SU-DHL-6 (cell line): ENCODE data around the gene HDAC7.

Experiments used
- H2AFZ ChIP-seq: fragments of 200-600 bp; sonication (generic); 2 replicates; pipeline ENCODE4 v1.6.1; 2014; ENCODE audit warnings: low read depth, mild to moderate bottlenecking, moderate library complexity, mixed read lengths, antibody characterized with exemption, low read length; ENCODE audit not compliant: severe bottlenecking
- H3F3A ChIP-seq: fragments of 200-600 bp; shearing (Covaris generic); 2 replicates; pipeline ENCODE4 v1.6.0; 2016; ENCODE audit warnings: antibody characterized with exemption, mild to moderate bottlenecking; ENCODE audit not compliant: insufficient read depth
- H3K27ac ChIP-seq: fragments of 200-600 bp; sonication (generic); 2 replicates; pipeline ENCODE4 v1.5.1; 2016; ENCODE audit warnings: low read depth, mild to moderate bottlenecking, low read length, moderate library complexity, mixed read lengths
- H3K27me3 ChIP-seq: fragments of 200-600 bp; sonication (generic), shearing (Covaris generic); 2 replicates; pipeline ENCODE4 v1.6.0; 2014; ENCODE audit warnings: mild to moderate bottlenecking, low read length
- H3K36me3 ChIP-seq: fragments of 200-600 bp; sonication (generic); 2 replicates; pipeline ENCODE4 v1.6.1; 2014; ENCODE audit warnings: mild to moderate bottlenecking, low read length, mixed read lengths
- H3K4me2 ChIP-seq: fragments of 300-600, 200-600 bp; shearing (Covaris generic), sonication (generic); 2 replicates; pipeline ENCODE4 v1.6.0; 2014; ENCODE audit warnings: low read length, low read depth, mild to moderate bottlenecking; ENCODE audit not compliant: poor library complexity, severe bottlenecking
- H3K4me3 ChIP-seq: fragments of 200-600 bp; sonication (generic); 2 replicates; pipeline ENCODE4 v1.5.1; 2014; ENCODE audit warnings: antibody characterized with exemption, low read length, mild to moderate bottlenecking, mixed read lengths; ENCODE audit not compliant: insufficient read depth, poor library complexity, severe bottlenecking
- H3K79me2 ChIP-seq: fragments of 200-600 bp; sonication (generic); 2 replicates; pipeline ENCODE4 v1.6.1; 2014; ENCODE audit warnings: mild to moderate bottlenecking, low read length, moderate library complexity; ENCODE audit not compliant: insufficient read depth
- H3K9ac ChIP-seq: fragments of 200-600 bp; sonication (generic); 2 replicates; pipeline ENCODE4 v1.7.0; 2014; ENCODE audit warnings: mild to moderate bottlenecking, low read length
- H3K9me2 ChIP-seq: fragments of 200-600 bp; sonication (generic); replicated peaks from 2 replicates; pipeline ENCODE4 v1.6.1; 2014; ENCODE audit warnings: low read length; ENCODE audit not compliant: insufficient read depth
- H3K9me3 ChIP-seq: fragments of 200-600 bp; sonication (generic); 2 replicates; pipeline ENCODE4 v1.6.1; 2014; ENCODE audit warnings: low read length, mixed read lengths; ENCODE audit not compliant: insufficient read depth
- H4K20me1 ChIP-seq: fragments of 200-600 bp; sonication (generic); 2 replicates; pipeline ENCODE4 v1.6.1; 2014; ENCODE audit warnings: low read depth, mild to moderate bottlenecking, antibody characterized with exemption, low read length, moderate library complexity, mixed read lengths
- CTCF ChIP-seq: fragments of 200-600 bp; sonication (generic); IDR thresholded peaks from one replicate; pipeline ENCODE4 v1.5.1; 2017; ENCODE audit warnings: antibody characterized with exemption, mild to moderate bottlenecking, low read length, moderate library complexity; ENCODE audit not compliant: insufficient read depth, poor library complexity, severe bottlenecking
- EZH2phosphoT487 ChIP-seq: fragments of 200-600 bp; sonication (generic), shearing (Covaris generic); conservative IDR thresholded peaks from 2 replicates; pipeline ENCODE4 v1.6.1; 2018; ENCODE audit warnings: mild to moderate bottlenecking, antibody characterized with exemption, low read length, moderate library complexity, mixed read lengths

The HDAC7 gene

GRCh38 chr12:47848853-47849252 lies 29.1 kb upstream of the HDAC7 start:
- H4K20me1 ChIP-seq, result no peaks in the 10 kb centered on the region
- H2AFZ ChIP-seq, result no peak overlapping the region
- no peaks in the 10 kb centered on the region for H3K27me3 ChIP-seq
- H3F3A ChIP-seq, result no peaks in the 10 kb centered on the region
- H3K27ac ChIP-seq, result no peak overlapping the region
- H3K9me3 ChIP-seq, result no peaks in the 10 kb centered on the region
- H3K4me3 ChIP-seq, result no peak overlapping the region
- no peak for TF ChIP-seq CTCF
- TF ChIP-seq EZH2phosphoT487, result no peak
- no peak overlapping the region for H3K9ac ChIP-seq
- no peaks in the 10 kb centered on the region for H3K79me2 ChIP-seq
- no peaks in the 10 kb centered on the region for H3K9me2 ChIP-seq
- H3K36me3 ChIP-seq, result no peaks in the 10 kb centered on the region
- no peak overlapping the region for H3K4me2 ChIP-seq

- H3K79me2 ChIP-seq, result no peaks in the 10 kb centered on the region
- H3K9me2 ChIP-seq, result no peaks in the 10 kb centered on the region
- no peak overlapping the region for H3K4me3 ChIP-seq
- H3K27ac ChIP-seq, result no peak overlapping the region
- no peaks in the 10 kb centered on the region for H4K20me1 ChIP-seq
- no peaks in the 10 kb centered on the region for H3K36me3 ChIP-seq
- H3K9ac ChIP-seq, result no peak overlapping the region
- H3K27me3 ChIP-seq, result no peaks in the 10 kb centered on the region
- TF ChIP-seq CTCF, result no peak
- TF ChIP-seq EZH2phosphoT487, result no peak
- no peaks in the 10 kb centered on the region for H3F3A ChIP-seq
- no peak overlapping the region for H2AFZ ChIP-seq
- H3K9me3 ChIP-seq, result no peaks in the 10 kb centered on the region
- no peak overlapping the region for H3K4me2 ChIP-seq
Observed at GRCh38 chr12:47846294-47846996, 26.7 kb upstream of the HDAC7 start.

- H3K27ac ChIP-seq, result no peak overlapping the region
- H3K27me3 ChIP-seq, result no peaks in the 10 kb centered on the region
- H3F3A ChIP-seq, result no peaks in the 10 kb centered on the region
- H3K9me3 ChIP-seq, result no peaks in the 10 kb centered on the region
- no peak overlapping the region for H2AFZ ChIP-seq
- no peaks in the 10 kb centered on the region for H3K36me3 ChIP-seq
- H3K9ac ChIP-seq, result no peak overlapping the region
- no peak overlapping the region for H3K4me2 ChIP-seq
- H3K4me3 ChIP-seq, result no peak overlapping the region
- TF ChIP-seq EZH2phosphoT487, result no peak
- no peaks in the 10 kb centered on the region for H4K20me1 ChIP-seq
- no peaks in the 10 kb centered on the region for H3K79me2 ChIP-seq
- no peaks in the 10 kb centered on the region for H3K9me2 ChIP-seq
Observed at GRCh38 chr12:47845081-47845480, 25.4 kb upstream of the HDAC7 start.

- H3F3A ChIP-seq, result no peaks in the 10 kb centered on the region
- H3K4me3 ChIP-seq, result no peak overlapping the region
- H3K9ac ChIP-seq, result no peak overlapping the region
- no peaks in the 10 kb centered on the region for H3K36me3 ChIP-seq
- H3K4me2 ChIP-seq, result no peak overlapping the region
- no peak overlapping the region for H3K27ac ChIP-seq
- no peaks in the 10 kb centered on the region for H3K27me3 ChIP-seq
- H3K9me3 ChIP-seq, result no peaks in the 10 kb centered on the region
- no peaks in the 10 kb centered on the region for H4K20me1 ChIP-seq
- no peaks in the 10 kb centered on the region for H3K9me2 ChIP-seq
- TF ChIP-seq EZH2phosphoT487, result no peak
- no peak for TF ChIP-seq CTCF
- no peak overlapping the region for H2AFZ ChIP-seq
- no peaks in the 10 kb centered on the region for H3K79me2 ChIP-seq
Observed at GRCh38 chr12:47844264-47845019, 24.7 kb upstream of the HDAC7 start.
